Adrenal gland (tissue), 12 donors: ENCODE results near the gene ZNF688. TPM values are rescaled to one million over a fixed set of nuclear protein-coding genes. Genes with fewer than 3 reads are reported as not detected.
"Not testable (repeated sequence)": the region's sequence is repeated elsewhere in the genome, so short reads cannot be mapped to it uniquely, and the experiment has no call there.

Source experiments
- DNase-seq, 7 donors: peaks; one replicate each; pipeline ENCODE4 v3.0.0-alpha.2; 2019 to 2020
- H3K27ac ChIP-seq, 5 donors: fragments of 200-600 bp; sonication (generic) in 4 of 5; 1 replicate in 3 of 5; 2 replicates in 2 of 5; pipeline versions ENCODE4 v1.5.1 to v1.8.0; 2016 to 2020; ENCODE audit warnings: mild to moderate bottlenecking in 1 of 5
- H3K27me3 ChIP-seq: fragments of 200-600 bp; 2 replicates; pipeline ENCODE4 v1.8.0; 2021
- H3K36me3 ChIP-seq, 2 donors: fragments of 200-600 bp; replicated peaks in 1 of 2; 1 replicate in 1 of 2; 2 replicates in 1 of 2; pipeline versions ENCODE4 v1.5.1 to v1.8.0; 2018 to 2022
- H3K4me1 ChIP-seq, 2 donors: fragments of 200-600 bp; replicated peaks in 1 of 2; 1 replicate in 1 of 2; 2 replicates in 1 of 2; pipeline versions ENCODE4 v1.5.1 to v1.8.0; 2018 to 2021
- H3K4me3 ChIP-seq, 4 donors: fragments of 200-600 bp; sonication (generic) in 3 of 4; one replicate each; pipeline ENCODE4 v1.5.1; 2016 to 2018
- H3K9me3 ChIP-seq, 3 donors: fragments of 200-600 bp; sonication (generic) in 1 of 3; replicated peaks in 1 of 3; 1 replicate in 2 of 3; 2 replicates in 1 of 3; pipeline versions ENCODE4 v1.5.1 to v1.8.0; 2016 to 2021
- POLR2A ChIP-seq, 2 donors: fragments of 450-650 bp; IDR thresholded peaks; one replicate each; pipeline ENCODE4 v1.6.1; 2017; ENCODE audit warnings: antibody characterized with exemption in 2 of 2, mild to moderate bottlenecking in 2 of 2, moderate library complexity in 1 of 2
- WGBS, 4 donors: extraction: QIAGEN DNeasy Blood & Tissue Kit in 2 of 4; methylation state at CpG; one replicate each; pipeline versions ENCODE4 v1.1.5 to v1.1.7; 2013 to 2017; 5-methylcytosine and 5-hydroxymethylcytosine counted together
- intact Hi-C, 2 donors: fragments of 100-400 bp; cut with DNase I; formaldehyde crosslinking; loops; one replicate each; pipeline versions ENCODE4 v1.14.1 to v1.15.0; 2022 to 2023
- polyA plus RNA-seq, 3 donors: library from polyadenylated mRNA; stranded (reverse); fragments of 200-250 nt in 2 of 3; fragments of 350-450 nt in 1 of 3; fragmentation: Illumina TruSeq in 1 of 3; extraction: RNeasy Lipid Tissue Mini Kit (QIAGEN cat#74804) in 1 of 3; gene quantifications; one replicate each; pipeline ENCODE4 v1.2.3, GENCODE V29; 2013 to 2014
- total RNA-seq, 9 donors: library from RNA; depleted of rRNA in 4 of 9; stranded (reverse); fragments of >200 nt in 4 of 9; fragments of 120-200 nt in 1 of 9; fragmentation: NEBNext Ultra II Directional in 1 of 9; extraction: Animal tissue kit (Norgen Biotek cat#: 25700) in 1 of 9; gene quantifications; one replicate each; pipeline versions ENCODE4 v1.1.0 to v1.2.4, GENCODE V29; 2013 to 2023
- TF ChIP-seq, protein P1 (sequence below), 6 experiments: fragments of 450-650 bp in 4 of 6; fragments of 200-600 bp in 2 of 6; sonication (generic) in 1 of 6; IDR thresholded peaks; 1 replicate in 5 of 6; 2 replicates in 1 of 6; pipeline versions ENCODE4 v1.5.1 to v1.8.0; 2016 to 2021; ENCODE audit warnings: antibody characterized with exemption in 6 of 6, mild to moderate bottlenecking in 2 of 6, moderate library complexity in 1 of 6
- donor health status: healthy with polysubstance abuse.
- donor health status: Bipolar disorder and iron deficiency.
- donor health status: DM: yes; HTN: yes; CAD: no.
- donor health status: DM: no; HTN: no; CAD: no.
- donor health status: DM: no; HTN: no; CAD: no.
- donor health status: DM: yes; HTN: yes; CAD: no.

The ZNF688 gene
- total and polyA plus RNA-seq, 12 donors = 10.3 to 43.4 (median 18.2) TPM

DNA sequence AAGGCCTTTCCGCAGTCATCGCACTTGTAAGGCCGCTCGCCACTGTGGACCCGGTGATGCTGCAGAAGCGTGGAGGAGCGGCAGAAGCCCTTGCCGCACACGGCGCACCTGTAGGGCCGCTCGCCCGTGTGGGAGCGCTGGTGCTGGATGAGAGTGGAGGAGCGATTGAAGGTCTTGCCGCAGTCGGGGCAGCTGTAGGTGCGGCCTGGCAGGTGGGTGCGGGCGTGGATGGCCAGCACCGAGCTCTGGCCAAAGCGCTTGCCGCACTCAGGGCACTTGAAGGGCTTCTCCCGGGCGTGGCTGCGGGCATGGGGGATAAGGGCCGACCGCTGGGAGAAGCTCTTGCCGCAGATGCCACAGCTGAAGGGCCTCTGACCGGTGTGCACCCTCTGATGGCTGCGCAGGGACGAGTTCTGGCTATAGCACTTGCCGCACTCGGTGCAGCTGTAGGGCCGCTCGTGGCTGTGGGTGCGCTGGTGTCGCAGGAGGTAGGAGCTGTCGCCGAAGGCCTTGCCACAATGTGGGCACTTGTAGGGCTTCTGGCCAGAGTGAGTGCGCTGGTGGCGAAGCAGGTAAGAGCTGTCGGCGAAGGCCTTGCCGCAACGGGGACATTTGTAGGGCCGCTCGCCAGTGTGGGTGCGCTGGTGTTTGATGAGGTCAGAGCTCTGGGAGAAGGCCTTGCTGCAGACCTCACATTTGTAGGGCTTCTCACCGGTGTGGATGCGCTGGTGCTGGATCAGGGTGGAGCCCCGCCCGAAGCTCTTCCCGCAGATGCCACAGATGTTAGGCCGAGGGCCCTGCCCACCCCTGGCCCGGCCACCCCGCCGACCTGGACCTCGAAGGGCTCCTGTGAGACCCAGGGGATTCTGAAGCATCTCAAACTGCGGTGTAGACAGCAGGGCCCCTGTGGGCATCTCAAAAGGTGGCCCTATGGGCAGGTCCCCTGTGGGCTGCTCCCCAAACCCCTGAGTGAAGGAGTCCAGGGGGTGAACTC is 46.6 kb downstream of the ZNF688 start:
- no peak for TF ChIP-seq POLR2A (IDR thresholded peaks at IDR 0.05)
- TF ChIP-seq, protein P1, sequence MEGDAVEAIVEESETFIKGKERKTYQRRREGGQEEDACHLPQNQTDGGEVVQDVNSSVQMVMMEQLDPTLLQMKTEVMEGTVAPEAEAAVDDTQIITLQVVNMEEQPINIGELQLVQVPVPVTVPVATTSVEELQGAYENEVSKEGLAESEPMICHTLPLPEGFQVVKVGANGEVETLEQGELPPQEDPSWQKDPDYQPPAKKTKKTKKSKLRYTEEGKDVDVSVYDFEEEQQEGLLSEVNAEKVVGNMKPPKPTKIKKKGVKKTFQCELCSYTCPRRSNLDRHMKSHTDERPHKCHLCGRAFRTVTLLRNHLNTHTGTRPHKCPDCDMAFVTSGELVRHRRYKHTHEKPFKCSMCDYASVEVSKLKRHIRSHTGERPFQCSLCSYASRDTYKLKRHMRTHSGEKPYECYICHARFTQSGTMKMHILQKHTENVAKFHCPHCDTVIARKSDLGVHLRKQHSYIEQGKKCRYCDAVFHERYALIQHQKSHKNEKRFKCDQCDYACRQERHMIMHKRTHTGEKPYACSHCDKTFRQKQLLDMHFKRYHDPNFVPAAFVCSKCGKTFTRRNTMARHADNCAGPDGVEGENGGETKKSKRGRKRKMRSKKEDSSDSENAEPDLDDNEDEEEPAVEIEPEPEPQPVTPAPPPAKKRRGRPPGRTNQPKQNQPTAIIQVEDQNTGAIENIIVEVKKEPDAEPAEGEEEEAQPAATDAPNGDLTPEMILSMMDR (IDR thresholded peaks at IDR 0.05) = no peak
- intact Hi-C loops = loop anchor here (5.0 to 10.0 kb wide), 2 partner anchors 78 to 80 kb away; partner anchors contain the start of gene SEPHS2 (in 2 of the 2)
- peaks cover 7 to 13% of the 10 kb centered on the region in 2 donors for H3K4me1 ChIP-seq

DNA sequence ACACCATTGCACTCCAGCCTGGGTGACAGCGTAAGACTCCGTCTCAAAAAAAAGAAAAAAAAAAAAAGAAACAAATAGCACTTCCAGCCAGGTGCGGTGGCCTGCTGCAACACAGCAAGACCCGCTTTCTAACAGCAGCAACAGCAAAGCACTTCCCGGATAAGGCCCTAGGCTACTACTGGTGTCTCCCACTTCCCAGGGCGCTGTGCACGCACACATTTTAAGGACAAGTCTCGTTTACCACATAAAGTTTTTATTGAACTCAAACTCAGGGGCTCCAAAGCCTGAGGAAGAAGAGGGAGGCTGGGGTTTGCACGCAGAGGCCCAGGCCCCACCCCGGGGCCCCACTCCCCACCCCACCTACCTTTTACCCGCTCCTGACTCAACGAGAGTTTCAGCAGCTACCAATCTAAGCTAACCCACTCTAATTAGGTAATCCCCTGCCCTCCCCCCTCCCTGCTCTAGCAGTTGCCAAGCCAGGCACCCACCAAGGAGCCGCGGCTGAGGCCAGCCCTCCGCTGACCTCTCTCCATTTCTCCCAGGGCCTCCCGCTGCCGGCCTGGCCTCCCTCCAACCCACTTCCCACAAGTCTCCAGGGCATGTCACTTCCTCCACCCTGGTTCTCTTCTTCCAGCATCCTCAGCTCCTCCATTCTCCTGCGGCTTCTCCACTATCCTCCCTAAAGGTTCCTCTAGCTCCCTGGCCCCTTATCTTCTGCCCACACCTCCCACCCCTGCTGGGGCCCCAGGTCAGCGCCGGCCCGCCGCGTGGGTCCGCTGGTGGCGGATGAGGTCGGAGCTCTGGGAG is 47.5 kb downstream of the ZNF688 start:
- no peaks in the 10 kb centered on the region for H3K27me3 ChIP-seq
- H3K9me3 ChIP-seq = no peaks in the 10 kb centered on the region
- DNase-seq = peak in 4 of 7 donors; percentile 40 to 60 (median 50)
- TF ChIP-seq, protein P1 (IDR thresholded peaks at IDR 0.05) = no peak
- no peak for TF ChIP-seq POLR2A (IDR thresholded peaks at IDR 0.05)
- H3K4me1 ChIP-seq = peaks cover 7 to 13% of the 10 kb centered on the region in 2 donors
- H3K36me3 ChIP-seq = no peaks in the 10 kb centered on the region
- no peak overlapping the region for H3K27ac ChIP-seq
- WGBS, 4 donors = 70 to 77% (median 71%) methylated on average over 22 to 26 of the region's 26 CpGs
- H3K4me3 ChIP-seq = no peak overlapping the region
- intact Hi-C loops = loop anchor here in 1 of 2 donors (10.0 kb wide), 1 partner anchor 79 kb away; the partner anchor contains the start of gene SEPHS2

More for the DNA sequence above, 46.6 kb downstream of the ZNF688 start:
- 92 to 96% (median 95%) methylated on average over 33 to 60 of the region's 60 CpGs for WGBS, 4 donors
- H3K27me3 ChIP-seq = no peaks in the 10 kb centered on the region
- no peak overlapping the region for H3K4me3 ChIP-seq
- H3K36me3 ChIP-seq = no peaks in the 10 kb centered on the region
- H3K9me3 ChIP-seq = no peaks in the 10 kb centered on the region
- H3K27ac ChIP-seq = no peak overlapping the region
- DNase-seq = peak in 1 of 7 donors; percentile 31

DNA sequence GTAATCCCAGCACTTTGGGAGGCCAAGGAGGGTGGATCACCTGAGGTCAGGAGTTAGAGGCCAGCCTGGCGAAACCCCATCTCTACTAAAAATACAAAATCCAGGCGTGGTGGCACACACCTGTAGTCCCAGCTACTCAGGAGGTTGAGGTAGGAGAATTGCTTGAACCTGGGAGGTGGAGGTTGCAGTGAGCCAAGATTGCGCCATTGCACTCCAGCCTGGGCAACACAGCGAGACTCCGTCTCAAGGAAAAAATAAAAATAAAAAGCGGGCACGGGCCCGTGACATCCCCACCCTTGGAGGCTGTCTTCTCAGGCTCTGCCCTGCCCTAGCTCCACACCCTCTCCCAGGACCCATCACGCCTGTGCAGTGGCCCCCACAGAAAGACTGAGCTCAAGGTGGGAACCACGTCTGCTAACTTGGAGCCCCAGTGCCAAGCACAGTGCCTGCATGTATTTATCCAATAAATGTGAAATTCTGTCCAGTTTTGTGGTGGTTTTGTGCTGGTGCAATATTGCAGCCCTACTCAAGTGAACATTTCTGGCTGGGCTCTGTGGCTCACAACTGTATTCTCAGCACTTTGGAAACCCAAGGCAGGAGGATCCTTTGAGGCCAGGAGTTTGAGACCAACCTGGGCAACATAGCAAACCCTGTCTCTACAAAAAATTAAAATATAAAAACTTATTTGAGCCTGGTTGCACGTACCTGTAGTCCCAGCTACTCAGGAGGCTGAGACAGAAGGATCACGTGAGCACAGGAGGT is 48.6 kb downstream of the ZNF688 start:
- not testable (repeated sequence) for DNase-seq, H3K4me1 ChIP-seq, H3K9me3 ChIP-seq, H3K27ac ChIP-seq, H3K36me3 ChIP-seq, H3K27me3 ChIP-seq, H3K4me3 ChIP-seq
- WGBS, 4 donors = 78 to 83% (median 82%) methylated on average over 12 of the region's 12 CpGs
- intact Hi-C loops = loop anchor here in 1 of 2 donors (10.0 kb wide), 1 partner anchor 78 kb away; the partner anchor contains the start of gene SEPHS2

DNA sequence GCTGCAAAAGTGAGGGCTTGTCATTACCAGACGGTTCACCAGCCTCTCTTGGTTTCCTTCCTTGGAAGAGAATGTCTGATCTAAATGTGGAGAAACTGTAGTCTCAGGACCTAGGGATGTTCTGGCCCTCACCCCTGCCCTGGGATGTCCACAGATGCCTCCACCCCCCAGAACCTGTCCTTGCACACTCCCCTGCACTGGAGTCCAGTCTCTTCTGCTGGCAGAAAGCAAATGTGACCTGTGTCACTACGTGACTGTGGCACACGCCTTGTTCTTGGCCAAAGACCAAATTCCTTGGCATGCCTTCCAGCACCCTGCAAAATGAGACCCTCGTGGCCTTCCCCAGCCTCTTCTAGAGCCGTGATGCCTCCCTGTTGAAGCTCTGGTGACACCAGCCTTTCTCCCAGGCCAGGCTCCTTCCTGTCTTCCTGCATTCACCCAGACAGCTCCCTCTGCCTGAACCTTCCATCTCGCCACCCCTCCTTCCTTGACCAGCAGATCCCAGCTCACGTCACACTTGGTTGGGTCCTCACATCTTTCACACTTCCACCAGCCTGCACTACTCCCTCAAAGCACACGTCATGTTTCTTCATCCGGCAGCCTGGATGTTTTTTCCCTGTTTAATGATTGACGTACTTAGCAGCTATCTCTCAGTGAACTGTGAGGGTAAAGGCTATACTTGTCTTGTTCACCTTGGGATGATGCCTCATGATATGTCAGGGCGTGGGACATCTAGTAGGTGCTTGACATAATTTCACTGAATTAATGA is 49.5 kb downstream of the ZNF688 start:
- Histone ChIP-seq H3K27me3 (no peaks in the 10 kb centered on the region), H3K36me3 (no peaks in the 10 kb centered on the region), H3K4me3 (no peak overlapping the region), H3K4me1 (peaks cover 0 to 3% of the 10 kb centered on the region in 2 donors), H3K9me3 (no peaks in the 10 kb centered on the region), H3K27ac (no peak overlapping the region)
- no peak for DNase-seq
- TF ChIP-seq POLR2A (IDR thresholded peaks at IDR 0.05) = no peak
- TF ChIP-seq, protein P1 (IDR thresholded peaks at IDR 0.05) = no peak
- intact Hi-C loops = loop anchor here in 1 of 2 donors (10.0 kb wide), 1 partner anchor 77 kb away; the partner anchor contains the start of gene SEPHS2
- 67 to 69% (median 68%) methylated on average over 7 to 11 of the region's 11 CpGs for WGBS, 4 donors
